HL-60 (cell line): ENCODE data around the gene ALK.

ENCODE experiments used
- DNase-seq, 2 experiments: peaks; one replicate each; pipeline ENCODE4 v3.0.0-alpha.2; 2010 to 2020; ENCODE audit warnings: low read depth in 1 of 2, low spot score in 1 of 2
- H3K27ac ChIP-seq: fragments of 250-450 bp; sonication (Bioruptor Pico); replicated peaks from 2 replicates; pipeline ENCODE4 v1.5.1; 2020; ENCODE audit warnings: mild to moderate bottlenecking, moderate library complexity
- H3K27me3 ChIP-seq: fragments of 250-450 bp; sonication (Bioruptor Pico); 2 replicates; pipeline ENCODE4 v1.5.1; 2021; ENCODE audit warnings: mild to moderate bottlenecking, moderate library complexity; ENCODE audit not compliant: insufficient read depth, poor library complexity, severe bottlenecking
- H3K4me3 ChIP-seq: replicated peaks from 2 replicates; pipeline ENCODE4 v1.5.1; 2011; ENCODE audit warnings: mild to moderate bottlenecking, control low read depth, low read length; ENCODE audit not compliant: insufficient read depth
- GABPA ChIP-seq: IDR thresholded peaks from 2 replicates; pipeline ENCODE4 v1.6.1; 2012; ENCODE audit warnings: low read depth
- POLR2AphosphoS5 ChIP-seq: IDR thresholded peaks from 2 replicates; pipeline ENCODE4 v1.6.1; 2012; ENCODE audit warnings: low read depth
- REST ChIP-seq: IDR thresholded peaks from 2 replicates; pipeline ENCODE4 v1.6.1; 2012; ENCODE audit warnings: low read depth; ENCODE audit not compliant: insufficient replicate concordance
- SPI1 ChIP-seq: IDR thresholded peaks from 2 replicates; pipeline ENCODE4 v1.6.1; 2012; ENCODE audit warnings: low read depth, mild to moderate bottlenecking, borderline replicate concordance
- TF ChIP-seq, protein P1 (sequence below): IDR thresholded peaks from one replicate; pipeline ENCODE4 v1.5.1; 2011; ENCODE audit warnings: low read length, control low read depth, inconsistent platforms; ENCODE audit not compliant: insufficient read depth

The ALK gene

DNA sequence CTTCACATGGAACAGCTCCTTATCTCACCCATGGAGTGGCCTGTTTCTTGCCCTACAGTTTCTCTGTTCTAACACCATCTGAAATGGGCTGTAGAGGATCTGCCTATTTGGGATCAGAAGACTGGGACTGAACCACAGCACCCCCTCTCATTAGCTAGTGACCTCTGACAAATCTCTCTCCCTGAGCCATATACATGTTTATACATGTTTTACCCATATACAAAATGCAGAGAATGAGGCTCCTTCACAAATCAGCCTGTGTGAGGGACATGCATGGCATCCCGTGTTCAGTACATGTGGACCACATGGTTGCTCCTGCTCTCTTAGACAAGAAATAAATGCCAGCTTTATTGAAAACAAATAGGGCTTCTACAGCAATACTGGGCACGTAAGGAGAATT, 282.7 kb downstream of the ALK start:
- peaks cover 9% of the 10 kb centered on the region for H3K27me3 ChIP-seq
- DNase-seq = no peak
- TF ChIP-seq, protein P1, sequence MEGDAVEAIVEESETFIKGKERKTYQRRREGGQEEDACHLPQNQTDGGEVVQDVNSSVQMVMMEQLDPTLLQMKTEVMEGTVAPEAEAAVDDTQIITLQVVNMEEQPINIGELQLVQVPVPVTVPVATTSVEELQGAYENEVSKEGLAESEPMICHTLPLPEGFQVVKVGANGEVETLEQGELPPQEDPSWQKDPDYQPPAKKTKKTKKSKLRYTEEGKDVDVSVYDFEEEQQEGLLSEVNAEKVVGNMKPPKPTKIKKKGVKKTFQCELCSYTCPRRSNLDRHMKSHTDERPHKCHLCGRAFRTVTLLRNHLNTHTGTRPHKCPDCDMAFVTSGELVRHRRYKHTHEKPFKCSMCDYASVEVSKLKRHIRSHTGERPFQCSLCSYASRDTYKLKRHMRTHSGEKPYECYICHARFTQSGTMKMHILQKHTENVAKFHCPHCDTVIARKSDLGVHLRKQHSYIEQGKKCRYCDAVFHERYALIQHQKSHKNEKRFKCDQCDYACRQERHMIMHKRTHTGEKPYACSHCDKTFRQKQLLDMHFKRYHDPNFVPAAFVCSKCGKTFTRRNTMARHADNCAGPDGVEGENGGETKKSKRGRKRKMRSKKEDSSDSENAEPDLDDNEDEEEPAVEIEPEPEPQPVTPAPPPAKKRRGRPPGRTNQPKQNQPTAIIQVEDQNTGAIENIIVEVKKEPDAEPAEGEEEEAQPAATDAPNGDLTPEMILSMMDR = no peak
- TF ChIP-seq REST = no peak
- no peak for TF ChIP-seq POLR2AphosphoS5
- TF ChIP-seq SPI1 = no peak
- no peak for TF ChIP-seq GABPA

DNA sequence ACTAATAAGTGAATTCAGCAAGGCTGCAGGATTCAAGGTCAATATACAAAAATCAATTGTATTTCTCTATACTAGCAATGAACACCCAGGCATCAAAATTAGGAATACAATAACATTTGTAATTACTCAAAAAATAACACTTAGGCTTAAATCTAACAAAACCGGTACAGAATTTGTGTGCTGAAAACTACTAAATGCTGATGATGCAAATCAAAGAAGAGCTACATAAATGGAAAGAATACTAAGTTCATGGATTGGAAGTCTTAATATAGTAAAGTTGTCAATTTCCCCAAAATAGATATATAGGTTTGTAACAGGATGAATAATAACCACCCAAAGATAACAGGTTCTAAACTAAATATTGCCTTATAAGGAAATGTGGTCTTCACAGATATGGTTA, 286.5 kb downstream of the ALK start:
- Histone ChIP-seq H3K27ac (no peak overlapping the region), H3K27me3 (peaks cover 4% of the 10 kb centered on the region), H3K4me3 (no peak overlapping the region)
- TF ChIP-seq SPI1 (no peak), REST (no peak), POLR2AphosphoS5 (no peak), GABPA (no peak)
- TF ChIP-seq, protein P1 = no peak
- DNase-seq = no peak

More for the DNA sequence above, 282.7 kb downstream of the ALK start:
- no peak overlapping the region for H3K27ac ChIP-seq
- no peak overlapping the region for H3K4me3 ChIP-seq

DNA sequence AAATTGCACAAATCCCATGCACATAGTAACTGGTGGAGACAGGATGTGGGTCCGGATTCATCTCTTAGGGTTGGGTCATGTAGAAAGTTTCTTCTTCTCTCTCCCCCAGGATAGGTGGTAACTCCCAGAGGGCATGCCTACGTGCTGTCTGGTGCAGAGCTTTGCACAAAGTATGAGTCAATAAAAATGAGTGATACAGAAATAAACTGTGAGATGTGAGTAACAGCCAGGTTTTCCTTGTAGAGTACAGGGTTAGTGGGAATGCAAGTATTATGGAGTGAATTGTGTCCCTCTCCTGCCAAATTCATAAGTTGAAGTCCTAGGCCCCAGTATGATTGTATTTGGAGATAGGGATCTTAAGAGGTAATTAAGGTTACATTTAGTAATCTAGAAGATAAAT, 289.4 kb downstream of the ALK start:
- H3K27ac ChIP-seq = no peak overlapping the region
- no peak overlapping the region for H3K4me3 ChIP-seq
- H3K27me3 ChIP-seq = peaks cover 4% of the 10 kb centered on the region
- DNase-seq = no peak
- TF ChIP-seq GABPA (no peak), SPI1 (no peak), POLR2AphosphoS5 (no peak), REST (no peak)
- TF ChIP-seq, protein P1 = no peak
